Vagina (tissue), 2 donors: Measurements from ENCODE around the gene FIBCD1.

Experiments
- CTCF ChIP-seq, 3 experiments: fragments of 450-650 bp in 2 of 3; fragments of 200-600 bp in 1 of 3; sonication (generic) in 1 of 3; IDR thresholded peaks; one replicate each; pipeline ENCODE4 v1.5.1; 2017 to 2019; ENCODE audit warnings: antibody characterized with exemption in 3 of 3, mild to moderate bottlenecking in 2 of 3, moderate library complexity in 2 of 3
- POLR2A ChIP-seq, 2 donors: fragments of 450-650 bp; IDR thresholded peaks; one replicate each; pipeline ENCODE4 v1.6.1; 2017; ENCODE audit warnings: antibody characterized with exemption in 2 of 2, mild to moderate bottlenecking in 2 of 2, moderate library complexity in 2 of 2
- POLR2AphosphoS5 ChIP-seq, 2 donors: sonication (generic); formaldehyde crosslinking; IDR thresholded peaks; one replicate each; pipeline ENCODE4 v1.9.0; 2017; ENCODE audit warnings: antibody characterized with exemption in 2 of 2, mild to moderate bottlenecking in 2 of 2, low read depth in 1 of 2; ENCODE audit not compliant: insufficient read depth in 1 of 2

GRCh38 chr9:130904070-130905044, 34.7 kb downstream of the FIBCD1 start:
- no peak for TF ChIP-seq POLR2AphosphoS5 (IDR thresholded peaks at IDR 0.05; ENCODE audit: insufficient read depth in 1 of 2, low read depth in 1 of 2)
- TF ChIP-seq CTCF (IDR thresholded peaks at IDR 0.05), result no peak
- TF ChIP-seq POLR2A (IDR thresholded peaks at IDR 0.05), result no peak
